ENCODE results near the gene CDY2A. TPM values are rescaled to one million over a fixed set of nuclear protein-coding genes. Genes with fewer than 3 reads are reported as not detected.
"Not testable (repeated sequence)": the region's sequence is repeated elsewhere in the genome, so short reads cannot be mapped to it uniquely, and the experiment has no call there.

Gene CDY2A
- total RNA-seq (2014; rRNA removed; shearing (Covaris generic)), result not detected in 2 replicates

DNA sequence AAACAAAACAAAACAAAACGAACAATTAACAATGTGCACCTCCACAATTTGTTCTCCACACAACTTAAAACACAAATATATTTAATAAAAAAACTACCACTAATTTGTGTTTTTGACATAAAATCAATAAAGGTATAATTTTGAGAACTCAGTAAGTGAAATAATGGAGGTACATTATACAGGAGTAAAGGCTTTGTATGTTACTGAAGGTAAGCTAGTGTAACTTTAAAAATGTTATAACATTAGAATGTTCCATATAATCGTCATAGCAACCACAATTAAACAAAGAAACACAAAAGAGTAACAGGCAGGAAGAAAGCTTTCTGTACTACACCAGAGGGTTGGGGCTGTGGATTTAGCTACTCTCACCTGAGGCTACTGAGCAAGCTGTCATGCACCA lies at the start of gene CDY2A:
Gene CDY2A, plus strand, starts transcription at position 301 of the 400 bp plus-strand sequence. CDS start 328 bp downstream, outside the sequence.
- DNase-seq (ENCODE audit: low read depth), result not testable (repeated sequence)

GRCh38 chrY:17997586-17997985 lies 28.0 kb upstream of the CDY2A start:
- DNase-seq (ENCODE audit: low read depth), result not testable (repeated sequence)

DNA sequence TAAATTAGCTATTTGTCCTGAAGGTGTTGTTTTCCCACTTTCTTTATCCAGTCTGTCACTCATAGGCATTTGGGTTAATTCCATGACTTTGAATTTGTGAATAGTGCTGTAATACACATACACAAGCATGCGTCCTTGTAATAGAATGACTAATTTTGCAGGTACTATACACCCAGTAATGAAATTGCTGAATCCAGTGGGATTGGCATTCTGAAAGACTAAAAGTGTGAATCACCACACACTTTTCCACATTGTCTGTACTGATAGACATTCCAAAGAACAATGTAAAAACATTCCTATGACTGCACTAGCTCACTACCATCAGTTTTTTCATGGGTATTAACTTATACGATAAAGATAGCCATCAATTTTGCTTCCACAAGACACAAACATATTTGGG lies 27.3 kb upstream of the CDY2A start:
- DNase-seq (ENCODE audit: low read depth), result not testable (repeated sequence)

- not testable (repeated sequence) for DNase-seq (ENCODE audit: low read depth)
Measured at GRCh38 chrY:18023897-18024296, 1.7 kb upstream of the CDY2A start.

GRCh38 chrY:18028845-18029244 lies 3.3 kb downstream of the CDY2A start:
- not testable (repeated sequence) for DNase-seq (ENCODE audit: low read depth)

GRCh38 chrY:18030178-18030577 lies 4.6 kb downstream of the CDY2A start:
- DNase-seq (ENCODE audit: low read depth), result not testable (repeated sequence)

DNA sequence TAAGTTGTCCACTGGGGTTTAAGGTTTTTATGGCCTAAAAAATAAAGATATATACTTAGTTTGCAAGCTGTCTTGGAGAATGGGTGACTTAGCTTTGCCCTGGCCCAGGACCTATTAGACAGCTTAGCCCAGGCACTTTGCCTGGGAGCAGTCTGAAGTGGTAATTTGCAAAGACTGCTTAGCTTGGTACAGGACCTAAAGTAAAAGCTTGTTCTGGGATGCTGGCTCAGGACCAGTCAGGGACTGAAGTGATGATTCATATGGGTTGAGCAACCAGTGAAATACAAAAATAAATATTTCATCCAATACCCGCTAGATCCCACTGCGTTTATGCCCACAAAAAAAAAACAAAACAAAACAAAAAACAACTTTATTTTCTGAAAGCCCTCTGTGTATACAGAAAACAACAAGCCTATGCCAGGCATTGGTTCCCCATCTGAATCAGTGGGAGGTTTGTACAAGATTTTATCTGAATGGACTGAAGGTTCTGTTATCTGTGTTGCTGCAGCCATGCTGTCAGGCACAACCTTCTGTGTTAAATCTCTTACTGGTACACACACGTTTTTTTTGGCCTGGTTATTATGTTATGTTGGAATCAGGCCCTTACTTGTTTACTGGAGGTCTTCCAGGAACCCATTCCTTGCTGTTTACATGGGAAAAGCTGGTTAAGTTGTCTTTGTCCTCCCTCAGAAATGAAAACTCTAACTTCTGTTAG lies 8.7 kb downstream of the CDY2A start:
- not testable (repeated sequence) for DNase-seq (ENCODE audit: low read depth)

DNA sequence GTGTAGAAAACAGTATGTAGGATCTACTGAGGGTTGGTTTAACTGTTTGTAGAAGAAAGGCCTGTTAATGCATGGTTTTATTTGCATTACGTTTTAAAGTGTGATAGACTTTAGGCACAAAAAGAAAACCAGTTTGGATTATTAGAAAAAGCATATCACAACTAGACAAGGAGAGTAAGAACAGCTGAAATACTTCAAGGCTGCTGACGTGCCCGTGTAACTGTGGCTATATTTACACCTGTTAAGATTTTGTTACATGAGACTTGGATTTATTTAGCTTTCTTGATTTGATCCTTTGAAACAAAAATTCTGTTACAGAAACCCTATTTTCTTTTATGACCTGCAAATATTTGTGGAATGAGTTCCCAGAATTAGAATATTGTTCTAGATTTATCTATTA lies 9.3 kb downstream of the CDY2A start:
- DNase-seq (ENCODE audit: low read depth), result not testable (repeated sequence)

DNA sequence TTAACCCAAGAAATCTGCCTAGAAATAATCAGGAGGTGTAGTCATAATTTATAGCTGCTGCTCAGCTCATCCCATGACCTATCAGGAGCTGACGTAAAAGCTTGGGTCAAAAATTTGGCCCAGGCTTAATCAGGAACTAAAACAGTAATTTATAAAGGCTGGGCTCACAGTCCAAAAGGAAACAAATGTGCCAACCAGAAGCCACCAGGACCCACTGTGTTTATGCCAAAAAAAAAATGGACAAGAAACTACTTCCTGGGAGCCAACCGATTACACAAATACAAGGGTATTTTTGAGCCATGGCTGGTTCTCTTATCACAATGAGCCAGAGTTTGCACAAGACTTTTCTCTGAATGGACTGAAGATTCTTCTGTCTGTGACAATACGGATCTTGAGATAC lies 19.4 kb downstream of the CDY2A start:
- not testable (repeated sequence) for DNase-seq (ENCODE audit: low read depth)

DNA sequence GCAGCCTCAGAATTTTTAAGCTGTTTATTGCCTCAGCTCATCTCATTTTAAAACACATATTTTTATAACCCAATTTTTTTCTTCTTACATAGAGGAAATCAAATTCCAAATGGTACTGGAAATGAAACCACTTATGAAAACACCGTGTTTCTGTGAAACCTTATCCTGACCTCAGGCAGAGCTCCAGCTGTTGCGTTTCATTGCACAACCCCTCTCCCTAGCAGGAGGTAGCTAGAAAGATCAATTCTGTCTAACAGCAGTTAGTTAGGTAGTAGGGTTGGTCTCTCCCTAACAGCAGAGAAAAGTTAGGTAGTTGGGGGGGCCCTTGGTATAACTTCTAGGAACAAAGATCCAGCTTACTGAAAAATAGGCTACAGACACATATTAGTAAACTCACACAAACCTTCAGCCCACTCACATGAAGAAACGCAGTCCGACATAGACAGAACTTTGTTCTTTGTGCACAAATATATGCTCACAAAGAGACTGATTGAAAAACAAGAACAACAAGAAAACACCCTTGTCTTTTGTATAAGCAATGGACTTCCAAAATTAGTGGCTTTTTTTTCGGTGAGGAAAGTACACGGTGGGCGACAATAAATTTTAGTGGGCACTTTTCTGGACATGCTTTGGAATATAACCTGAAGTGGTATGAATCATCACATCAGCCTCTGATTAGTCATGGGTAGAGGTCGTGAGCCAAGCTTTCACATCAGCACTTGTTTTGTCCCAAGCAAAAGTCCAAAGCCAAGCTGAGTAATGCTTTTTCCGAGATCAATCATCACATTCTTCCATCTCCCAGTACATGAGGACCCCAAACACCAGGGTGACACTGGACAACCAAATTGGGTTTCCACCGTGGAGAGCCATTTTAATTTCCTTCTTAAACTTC lies 22.8 kb downstream of the CDY2A start:
- not testable (repeated sequence) for DNase-seq (ENCODE audit: low read depth)

DNA sequence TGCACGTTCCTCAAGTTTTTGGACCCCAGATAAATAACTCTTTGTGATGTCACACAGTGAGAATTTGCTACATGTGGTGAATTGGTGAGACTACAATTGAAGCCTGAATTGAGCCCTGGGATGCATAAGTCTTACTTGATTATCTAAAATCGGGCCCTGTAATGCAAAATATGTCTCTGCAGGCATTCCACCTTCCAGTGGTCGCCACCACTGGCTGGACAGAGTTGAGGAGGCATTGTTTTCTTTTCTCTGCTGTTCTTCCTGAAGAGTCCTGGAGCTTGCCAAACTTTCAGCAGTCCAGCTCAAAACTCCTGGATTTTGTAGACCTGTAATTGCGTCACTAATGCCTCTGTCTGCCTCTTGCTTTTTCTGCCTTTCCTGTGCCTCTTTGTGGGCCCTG lies 23.5 kb downstream of the CDY2A start:
- not testable (repeated sequence) for DNase-seq (ENCODE audit: low read depth)

DNA sequence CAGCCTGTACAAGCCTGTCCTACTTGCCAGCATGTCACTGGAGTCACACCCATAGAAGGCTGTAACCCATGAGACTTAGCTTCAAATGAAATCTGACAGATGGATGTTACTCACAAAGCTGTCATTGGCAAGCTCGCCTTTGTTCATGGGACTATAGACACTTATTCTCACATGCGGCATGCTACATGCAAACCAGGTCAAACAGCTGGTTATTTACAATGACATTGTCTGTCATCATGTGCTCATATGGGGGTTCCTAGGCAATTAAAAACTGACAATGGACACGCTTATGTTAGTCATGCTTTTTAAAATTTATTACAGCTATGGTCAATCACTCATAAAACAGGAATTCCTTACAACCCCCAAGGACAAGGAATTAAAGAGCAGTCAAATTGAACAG lies 30.9 kb downstream of the CDY2A start:
- not testable (repeated sequence) for DNase-seq (ENCODE audit: low read depth)

DNA sequence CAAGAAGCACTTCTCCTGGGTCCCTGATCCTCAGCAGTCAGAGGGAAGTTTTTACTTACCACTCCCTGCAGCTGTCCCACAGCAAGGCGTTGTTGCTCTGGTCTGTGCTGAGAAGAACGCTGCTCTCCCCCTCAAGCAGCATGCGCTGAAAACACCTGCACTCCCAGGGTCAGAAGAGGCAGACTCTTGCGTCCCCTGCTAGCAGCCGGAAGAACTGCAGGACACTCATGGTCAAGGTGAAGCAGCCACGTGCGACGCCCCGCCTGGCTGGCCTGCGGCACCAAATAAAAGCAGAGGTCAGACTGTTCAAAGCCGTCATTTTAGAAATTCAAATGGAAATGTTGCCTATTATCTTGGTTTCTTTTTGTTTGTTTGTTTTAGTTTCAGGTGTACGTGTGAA lies 47.9 kb downstream of the CDY2A start:
- DNase-seq (ENCODE audit: low read depth), result not testable (repeated sequence)

Other genes with a start within 250 kb of the CDY2A start
- not detected in 2 replicates for gene CDY2B, start 145.6 kb upstream of the CDY2A start, total RNA-seq (2014; rRNA removed; shearing (Covaris generic))